AG08395 (cell line): ENCODE data around the gene GLIS1.

Experiments used
- DNase-seq: peaks from one replicate; pipeline ENCODE4 v3.0.0; 2012; ENCODE audit warnings: mixed read lengths, low spot score

Gene GLIS1

DNA sequence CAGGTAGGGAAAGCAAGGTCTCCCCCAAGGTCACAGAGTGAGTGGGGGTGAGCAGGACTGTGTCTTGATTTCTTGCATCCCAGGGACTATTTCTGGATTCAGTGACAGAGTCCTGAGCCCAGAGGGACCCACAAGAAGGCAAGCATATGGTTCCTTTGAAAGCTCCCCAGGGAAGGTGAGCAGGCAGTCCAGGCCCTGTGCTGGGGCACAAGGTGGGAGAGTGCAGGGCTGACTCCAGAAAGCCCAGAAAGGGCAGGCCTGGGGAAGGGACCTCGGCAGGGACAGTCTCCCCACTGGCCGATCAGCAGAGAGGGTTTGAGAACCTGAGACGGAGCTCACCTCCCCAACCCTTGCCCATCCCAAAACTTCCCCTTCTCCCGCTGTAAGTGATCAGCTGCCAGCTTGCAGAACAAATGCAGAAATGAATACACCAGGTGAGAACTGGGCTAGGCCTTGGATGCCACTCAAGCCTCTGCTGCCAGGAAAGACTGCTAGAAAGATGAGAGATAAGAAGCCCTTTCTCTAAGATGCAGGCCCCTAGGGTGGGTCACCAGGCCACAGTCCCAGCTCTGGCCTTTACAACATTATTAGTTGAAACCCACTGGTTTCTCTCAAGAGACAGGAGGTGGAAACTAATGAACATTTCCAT is 121.0 kb downstream of the GLIS1 start:
- no peak for DNase-seq

DNA sequence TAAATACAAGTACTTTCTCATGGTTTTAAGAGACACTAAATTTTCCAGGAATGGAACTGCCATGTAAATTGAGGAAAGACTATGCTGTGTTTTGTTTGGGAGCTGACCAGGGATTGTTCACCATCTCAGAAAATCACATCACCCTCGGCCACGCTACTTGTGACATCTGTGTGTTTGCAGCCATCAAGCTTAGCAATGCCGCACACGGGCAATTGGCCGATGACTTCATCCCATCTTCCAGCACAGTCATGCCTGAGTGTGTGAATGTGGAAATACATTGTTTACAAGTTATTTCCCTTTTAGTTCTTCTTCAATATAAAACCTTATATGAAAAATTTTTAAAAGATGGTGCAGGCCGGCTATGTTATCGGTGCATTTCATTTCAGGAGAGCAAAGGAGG is 121.6 kb downstream of the GLIS1 start:
- DNase-seq: no peak

DNA sequence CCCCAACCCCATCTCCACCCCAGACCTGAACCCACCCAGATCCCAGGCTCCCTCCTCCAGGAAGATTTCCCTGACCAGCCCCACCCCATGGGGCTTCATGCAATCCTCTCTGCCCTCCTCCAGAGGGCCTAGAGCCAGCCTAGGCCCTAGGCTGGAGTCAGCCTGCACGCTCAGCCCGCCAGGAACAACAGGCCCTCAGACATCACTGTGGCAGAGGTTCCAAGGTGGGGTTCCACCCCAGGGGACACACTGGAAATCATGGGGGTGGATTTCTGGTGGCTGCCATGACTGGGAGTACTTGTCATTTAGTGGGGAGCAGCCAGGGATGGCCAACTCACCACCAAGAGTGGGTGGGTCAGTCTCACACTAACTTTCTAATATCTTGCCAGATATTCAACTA is 122.0 kb downstream of the GLIS1 start:
- no peak for DNase-seq

DNA sequence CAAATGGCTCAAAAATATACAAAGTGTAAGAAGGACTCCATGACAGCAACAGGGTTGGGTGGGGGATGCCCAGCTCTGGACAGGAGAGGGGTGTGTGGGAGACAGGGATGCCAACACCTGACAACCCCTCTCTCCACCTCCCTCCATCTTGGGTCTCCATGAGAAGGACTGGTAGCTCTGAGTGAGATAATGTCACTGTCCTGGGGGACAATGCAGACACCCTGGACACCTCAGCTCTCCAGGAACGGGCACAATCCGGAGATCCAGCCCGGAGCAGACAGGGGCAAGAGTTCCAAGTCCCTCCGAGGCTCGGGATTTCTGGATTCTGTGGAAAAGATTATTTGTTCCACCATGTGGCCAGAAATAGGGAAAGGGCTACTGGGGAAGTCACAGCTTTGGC is 122.5 kb downstream of the GLIS1 start:
- no peak for DNase-seq

DNA sequence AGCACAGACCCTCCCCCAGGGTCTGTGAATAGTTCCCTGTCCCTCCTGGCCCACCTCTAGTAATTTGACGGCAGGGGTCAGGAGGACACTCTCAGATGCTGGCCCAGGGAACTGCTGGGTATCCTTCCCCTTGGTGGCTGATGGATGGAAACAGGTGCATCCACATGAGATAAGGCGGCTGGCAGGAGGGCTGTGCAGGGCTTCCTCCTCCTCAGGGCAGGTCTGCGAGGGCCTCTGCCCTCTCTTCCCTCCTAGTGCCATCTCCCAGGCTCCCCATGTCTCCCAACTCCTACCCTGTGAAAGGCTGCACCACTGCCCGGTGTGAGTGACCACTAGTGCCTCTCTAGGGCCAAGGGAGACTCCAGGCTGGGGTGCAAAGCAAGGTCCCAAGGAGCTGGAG is 123.9 kb downstream of the GLIS1 start:
- no peak for DNase-seq

DNA sequence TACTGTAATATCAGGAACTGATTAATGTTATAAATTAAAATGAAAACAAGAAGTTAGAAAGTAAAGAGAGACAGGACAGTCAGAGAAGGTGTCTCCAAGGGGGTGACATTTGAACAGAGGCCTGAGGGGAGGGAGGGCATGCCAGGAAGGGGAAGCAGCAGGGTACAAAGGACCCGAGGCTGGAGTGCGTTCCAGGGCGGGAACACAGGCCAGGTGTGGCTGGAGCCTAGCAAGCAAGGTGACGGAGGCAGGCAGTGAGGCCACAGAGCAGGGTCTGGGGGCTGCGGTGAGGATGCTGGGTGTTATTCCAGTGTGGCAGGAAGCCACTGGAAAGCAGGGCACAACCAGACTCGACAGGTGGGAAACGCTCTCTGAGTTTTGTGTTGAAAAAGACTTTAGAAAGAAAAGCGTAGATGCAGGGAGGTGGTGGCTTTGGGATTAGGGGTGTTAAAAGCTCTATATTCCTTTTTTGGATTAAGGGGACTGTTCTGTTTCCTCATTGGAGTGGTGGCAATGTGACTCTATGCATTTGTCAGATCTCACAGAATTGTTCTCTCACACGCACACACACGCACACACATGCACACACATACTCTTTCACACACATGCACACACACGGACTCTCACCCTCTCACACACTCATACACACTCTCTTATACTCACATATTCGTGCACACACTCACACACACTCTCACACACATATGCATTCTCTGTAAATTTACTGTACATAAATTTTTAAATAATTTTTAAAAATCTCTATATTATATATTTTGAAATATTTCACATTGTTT is 124.5 kb downstream of the GLIS1 start:
- no peak for DNase-seq

DNA sequence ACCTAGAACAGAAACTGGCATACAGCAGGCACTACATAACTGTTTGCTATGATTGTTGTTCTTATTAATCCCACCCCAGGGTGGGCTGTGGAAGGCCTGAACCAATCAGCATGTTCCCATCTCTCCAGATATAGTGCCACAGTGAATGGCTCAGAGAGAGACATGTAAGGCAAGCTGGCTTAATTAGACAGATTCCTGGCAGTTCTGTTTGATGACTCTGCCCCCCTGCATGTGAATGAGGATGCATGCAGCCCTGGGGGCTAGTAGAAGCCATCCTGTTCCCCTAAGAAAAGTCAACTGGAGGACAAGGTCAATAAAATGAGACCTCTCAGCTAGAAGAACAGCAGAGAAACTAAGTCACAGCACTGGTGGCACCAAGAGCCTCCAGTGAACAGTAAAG is 130.3 kb downstream of the GLIS1 start:
- no peak for DNase-seq

DNA sequence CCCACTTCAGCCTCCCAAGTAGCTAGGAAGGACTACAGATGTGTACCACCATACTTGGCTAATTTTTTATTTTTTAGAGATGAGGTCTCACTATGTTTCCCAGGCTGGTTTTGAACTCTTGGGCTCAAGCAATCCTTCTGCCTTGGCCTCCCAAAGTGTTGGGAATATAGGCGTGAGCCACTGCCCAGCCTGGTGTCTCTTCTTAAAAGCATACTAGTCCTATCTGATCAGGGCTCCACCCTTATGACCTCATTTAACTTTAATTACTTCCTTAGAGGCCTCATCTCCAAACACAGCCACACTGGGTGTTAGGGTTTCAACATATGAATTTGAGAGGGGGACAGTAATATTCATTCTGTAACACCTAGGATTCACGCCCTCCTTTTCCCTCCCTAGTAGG is 130.9 kb downstream of the GLIS1 start:
- DNase-seq: no peak

DNA sequence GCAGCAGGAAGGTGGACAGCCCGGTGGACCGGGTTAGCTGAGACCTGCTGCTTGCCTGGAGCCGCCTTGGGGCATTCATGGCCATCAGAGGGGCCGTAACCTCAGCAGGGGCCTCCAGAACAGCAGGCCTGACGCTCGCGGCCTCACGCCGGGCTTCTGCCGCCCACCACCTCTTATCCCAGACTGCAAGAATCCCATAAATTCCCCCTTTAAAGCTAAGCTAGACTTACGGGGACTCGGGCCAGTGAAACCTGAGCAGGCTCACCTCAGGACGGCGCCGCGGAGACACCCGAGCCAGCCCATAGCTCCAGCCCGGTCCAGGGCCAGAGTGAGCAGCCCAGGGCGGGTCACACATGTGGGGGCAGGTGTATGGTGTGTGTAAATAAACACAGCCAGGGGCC is 132.3 kb downstream of the GLIS1 start:
- DNase-seq: no peak

DNA sequence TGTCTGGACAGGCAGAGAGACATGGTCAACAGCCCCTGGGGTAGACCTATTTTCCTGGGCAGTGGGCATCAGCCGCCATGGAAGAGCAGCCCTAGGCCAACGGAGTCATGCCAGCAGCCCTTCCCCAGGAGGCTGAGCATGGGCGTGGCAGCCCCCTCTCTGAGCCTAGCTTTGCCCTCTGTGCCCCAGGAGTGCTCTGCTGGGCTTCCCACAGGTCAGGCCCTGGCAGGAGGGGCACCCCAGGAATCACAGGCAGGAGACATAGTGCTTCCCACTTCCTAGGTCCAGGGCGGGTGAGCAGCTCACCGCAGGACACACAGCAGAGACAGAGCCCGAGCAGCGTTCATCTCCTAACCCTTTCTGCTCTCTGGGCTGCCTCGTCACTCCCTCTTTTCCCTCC is 132.8 kb downstream of the GLIS1 start:
- no peak for DNase-seq

DNA sequence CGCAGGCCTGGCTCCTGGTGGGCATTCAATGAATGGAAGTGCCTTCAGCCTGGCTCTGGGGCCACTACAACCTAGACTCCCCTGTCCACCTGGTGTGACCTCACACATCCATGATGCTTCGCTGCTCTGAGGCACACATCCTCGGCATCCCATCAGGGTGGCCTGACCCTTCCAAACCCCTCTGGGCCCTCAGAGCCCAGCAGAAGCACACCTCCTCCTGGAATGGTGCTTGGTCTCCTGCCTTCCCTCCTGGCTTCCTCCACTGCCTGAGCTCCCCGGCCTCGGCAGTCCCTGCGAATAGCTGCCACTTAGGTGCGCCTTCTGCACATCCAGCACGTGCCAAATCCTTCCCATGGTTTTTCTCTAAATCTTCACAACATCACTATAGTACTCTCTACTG is 133.8 kb downstream of the GLIS1 start:
- DNase-seq: no peak

DNA sequence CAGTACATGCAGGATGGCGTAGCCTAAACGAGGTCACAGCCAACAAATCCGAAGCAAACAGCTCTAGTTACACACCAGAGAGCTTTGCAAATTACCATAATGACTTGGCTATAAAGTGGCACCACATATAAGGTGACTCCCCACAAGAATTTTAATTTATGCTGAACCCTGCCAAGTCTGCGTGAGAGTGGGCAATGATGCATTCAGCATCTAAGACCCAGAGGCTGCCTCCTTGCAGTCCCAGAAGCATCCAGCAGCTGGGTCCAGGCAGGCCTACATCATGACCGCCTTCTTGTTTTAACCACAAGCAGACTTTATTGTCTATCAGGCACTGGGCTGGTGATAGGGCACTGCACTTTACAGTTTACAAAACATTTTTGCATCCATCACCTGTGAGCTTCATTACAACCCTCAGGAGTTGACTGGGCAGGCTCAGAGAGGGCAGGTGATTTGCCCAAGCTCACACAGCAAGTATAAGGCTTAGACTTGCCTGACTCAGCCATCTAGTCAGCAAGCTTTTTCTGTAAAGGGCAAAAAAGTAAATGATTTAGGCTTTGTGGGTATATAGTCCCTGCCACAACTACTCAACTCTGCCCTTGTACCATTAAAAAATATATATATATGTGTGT is 134.6 kb downstream of the GLIS1 start:
- DNase-seq: no peak

DNA sequence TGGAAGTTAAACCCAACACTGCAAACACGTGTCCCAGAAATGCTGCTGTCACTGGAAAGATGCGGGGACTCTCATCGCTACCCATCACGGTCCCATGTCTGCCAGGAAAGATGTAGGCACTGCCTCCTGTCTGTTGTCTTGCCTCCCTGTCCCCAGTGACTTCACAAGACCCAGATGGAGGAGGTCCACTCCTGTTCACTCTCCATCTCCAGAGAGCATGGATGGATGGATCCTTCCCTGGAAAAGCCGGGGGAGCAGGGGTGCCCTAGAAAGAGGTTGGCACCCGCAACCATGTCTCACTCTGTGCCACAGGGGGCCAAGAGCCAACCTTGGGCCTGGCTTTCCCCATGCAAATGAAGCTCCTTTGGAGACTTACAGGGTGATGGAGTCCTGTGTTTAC is 135.5 kb downstream of the GLIS1 start:
- no peak for DNase-seq

DNA sequence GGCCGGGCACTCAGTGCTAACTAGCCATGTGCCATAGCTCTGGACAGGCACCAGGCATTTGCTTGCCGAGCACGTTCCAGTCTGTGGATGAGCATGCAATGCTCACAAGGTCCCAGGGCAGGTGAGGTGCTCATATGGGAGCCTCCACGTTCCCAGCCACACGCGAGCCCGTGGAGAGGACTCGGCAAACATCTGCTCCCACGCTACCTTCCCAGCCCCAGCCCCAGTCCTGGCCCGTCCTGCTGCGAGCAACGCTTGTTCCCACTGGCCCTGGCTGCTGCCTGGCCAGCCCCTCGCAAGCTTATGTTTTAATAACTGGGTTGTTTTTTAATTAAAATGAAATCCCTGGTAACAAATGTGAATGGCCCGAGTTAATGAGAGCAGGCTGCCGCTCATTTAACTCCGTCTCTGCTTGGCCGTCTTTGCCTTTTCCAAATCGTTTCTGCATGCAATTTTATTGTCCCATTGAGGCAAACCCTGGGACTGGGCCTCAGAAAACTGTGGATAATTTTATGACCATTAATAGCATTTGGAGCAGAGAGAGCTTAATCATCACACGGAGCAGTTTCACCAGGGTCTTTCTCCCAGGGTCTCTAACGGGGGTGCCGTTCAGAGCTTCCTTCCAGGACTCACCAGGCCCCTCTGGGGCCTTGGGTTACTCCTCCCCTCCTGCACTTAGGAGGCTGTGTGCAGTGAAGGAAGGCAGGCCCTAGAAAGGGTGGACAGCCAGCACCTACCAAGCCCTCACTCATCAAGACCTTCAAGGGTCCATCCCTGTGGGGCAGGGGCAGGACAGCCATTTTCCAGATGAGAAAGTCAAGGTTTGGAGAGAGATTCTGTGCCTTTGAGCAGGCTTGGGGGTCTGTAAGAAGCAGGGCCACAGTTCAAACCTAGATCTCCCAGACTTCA is 136.8 kb downstream of the GLIS1 start:
- DNase-seq: no peak

DNA sequence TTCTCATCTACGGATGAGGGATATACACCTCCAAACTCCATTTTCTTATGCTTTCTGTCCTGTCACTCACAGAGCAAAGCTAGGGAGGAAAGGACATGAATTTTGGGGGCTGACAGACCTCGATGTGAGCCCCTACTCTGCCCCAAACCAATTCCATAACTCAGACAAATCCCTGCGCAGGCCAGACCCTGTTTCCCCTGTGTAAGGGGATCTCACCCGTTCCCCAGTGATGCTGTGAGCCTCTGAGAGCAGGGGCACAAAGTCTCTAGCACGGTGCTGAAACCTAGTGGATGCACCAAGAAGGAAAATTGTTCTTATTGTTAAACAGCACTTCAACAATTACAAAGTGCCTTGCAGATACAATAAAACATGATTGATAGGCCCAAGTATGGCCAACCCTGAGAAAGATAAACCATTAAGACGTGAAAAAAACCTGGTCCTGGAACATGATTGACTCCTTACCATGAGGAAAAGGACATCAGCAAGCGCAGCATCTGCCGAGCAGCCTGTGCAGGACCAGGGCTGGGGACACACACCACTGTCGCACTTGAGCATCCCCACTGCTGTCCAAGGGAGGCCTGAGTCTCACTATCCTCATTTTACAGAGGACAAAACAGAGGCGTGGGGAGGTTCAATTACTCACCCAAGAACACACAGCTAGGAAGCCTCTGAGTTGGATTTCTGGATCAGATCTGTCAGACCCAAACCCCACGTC is 137.8 kb downstream of the GLIS1 start:
- no peak for DNase-seq

DNA sequence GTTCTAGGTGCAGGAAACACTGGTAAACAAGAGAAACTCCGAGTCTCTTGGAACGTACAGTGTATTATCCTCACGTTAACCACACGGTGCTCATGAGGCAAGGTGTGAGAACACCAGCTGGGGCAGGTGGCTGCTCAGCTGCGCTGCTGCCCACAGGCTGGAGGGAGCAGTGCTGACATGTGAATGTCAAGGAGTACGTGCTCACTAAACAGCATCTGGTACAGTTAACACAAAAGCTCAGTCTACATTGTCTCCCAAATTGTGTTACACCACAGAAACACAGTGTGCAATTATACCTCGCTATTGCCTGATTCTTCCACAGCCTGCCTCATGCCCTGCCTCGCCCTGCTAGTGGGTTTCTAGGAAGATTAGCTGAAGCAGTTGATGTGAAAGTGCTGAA is 138.4 kb downstream of the GLIS1 start:
- DNase-seq: no peak

DNA sequence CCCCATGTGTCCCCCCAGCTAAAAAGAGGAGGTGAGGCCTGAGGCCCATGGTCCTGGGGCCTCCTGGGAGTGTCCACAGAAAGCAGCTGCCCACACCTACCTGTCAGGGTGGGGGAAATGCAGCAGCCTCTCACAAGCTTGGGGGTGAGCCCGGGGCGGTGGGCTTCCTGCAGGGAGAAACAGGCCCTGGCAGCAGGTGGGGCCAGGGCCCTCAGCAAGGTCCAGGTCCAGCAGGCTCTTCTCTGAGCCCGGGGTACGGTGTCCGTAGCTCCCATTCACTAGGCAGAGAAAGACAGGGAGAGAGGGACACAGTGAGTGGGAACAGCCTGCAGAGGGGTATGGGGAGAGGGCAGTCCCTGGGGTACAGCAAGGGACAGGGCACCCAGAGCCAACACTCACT is 139.0 kb downstream of the GLIS1 start:
- DNase-seq: no peak

DNA sequence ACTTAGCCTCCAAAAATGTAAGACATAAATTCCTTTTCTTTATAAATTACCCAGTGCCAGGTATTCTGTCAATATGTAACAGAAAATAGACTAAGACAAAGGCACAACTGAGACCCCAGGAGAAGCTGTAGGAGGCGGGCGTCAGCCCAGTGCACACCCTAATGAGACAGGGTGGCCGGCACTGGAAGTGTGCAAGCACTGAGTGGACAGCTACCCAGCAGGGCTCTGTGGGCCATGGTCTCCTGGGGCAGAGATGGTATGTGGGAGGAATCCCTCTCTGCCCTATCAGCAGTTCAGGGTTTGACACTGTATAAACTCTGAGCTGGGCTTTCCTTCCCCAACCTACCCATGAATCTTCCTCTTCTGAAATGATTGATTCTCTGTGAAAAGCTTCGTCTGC is 139.5 kb downstream of the GLIS1 start:
- DNase-seq: no peak

DNA sequence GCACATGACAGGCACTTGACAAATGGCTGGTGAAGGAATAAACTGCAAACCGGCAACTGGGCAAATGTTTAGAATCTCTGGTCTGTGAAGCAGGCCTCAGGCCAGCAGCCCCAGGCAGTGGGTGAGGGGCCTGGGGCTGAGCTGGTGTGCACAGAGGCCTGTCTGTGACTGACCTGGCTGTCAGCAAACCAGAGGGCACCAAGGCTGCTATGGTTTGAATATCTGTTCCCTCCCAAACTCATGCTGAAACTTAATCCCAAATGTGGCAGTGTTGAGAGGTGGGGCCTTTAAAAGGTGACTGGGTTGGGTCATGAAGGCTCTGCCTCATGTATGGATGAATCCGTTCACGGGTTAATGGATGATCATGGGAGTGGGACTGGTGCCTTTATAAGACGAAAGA is 140.0 kb downstream of the GLIS1 start:
- no peak for DNase-seq

DNA sequence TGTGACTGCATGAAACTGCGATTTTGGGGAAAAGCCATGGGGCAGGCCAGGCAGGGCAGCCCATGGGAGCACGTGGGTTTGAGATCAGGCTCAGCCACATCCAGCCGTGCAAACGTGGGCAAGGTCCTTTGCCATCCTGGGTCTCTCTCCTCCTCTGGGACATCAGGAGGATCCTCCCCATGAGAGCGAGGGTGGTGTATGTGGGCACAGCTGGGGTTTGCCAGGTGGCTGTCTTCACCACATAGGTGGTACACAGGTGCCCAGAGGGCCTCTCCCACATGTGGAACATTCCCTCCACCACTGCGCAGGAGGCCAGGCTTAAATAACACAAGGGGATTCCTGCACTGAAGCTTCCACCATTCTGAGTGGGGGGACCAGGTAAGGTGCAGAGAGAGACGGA is 143.1 kb downstream of the GLIS1 start:
- no peak for DNase-seq

DNA sequence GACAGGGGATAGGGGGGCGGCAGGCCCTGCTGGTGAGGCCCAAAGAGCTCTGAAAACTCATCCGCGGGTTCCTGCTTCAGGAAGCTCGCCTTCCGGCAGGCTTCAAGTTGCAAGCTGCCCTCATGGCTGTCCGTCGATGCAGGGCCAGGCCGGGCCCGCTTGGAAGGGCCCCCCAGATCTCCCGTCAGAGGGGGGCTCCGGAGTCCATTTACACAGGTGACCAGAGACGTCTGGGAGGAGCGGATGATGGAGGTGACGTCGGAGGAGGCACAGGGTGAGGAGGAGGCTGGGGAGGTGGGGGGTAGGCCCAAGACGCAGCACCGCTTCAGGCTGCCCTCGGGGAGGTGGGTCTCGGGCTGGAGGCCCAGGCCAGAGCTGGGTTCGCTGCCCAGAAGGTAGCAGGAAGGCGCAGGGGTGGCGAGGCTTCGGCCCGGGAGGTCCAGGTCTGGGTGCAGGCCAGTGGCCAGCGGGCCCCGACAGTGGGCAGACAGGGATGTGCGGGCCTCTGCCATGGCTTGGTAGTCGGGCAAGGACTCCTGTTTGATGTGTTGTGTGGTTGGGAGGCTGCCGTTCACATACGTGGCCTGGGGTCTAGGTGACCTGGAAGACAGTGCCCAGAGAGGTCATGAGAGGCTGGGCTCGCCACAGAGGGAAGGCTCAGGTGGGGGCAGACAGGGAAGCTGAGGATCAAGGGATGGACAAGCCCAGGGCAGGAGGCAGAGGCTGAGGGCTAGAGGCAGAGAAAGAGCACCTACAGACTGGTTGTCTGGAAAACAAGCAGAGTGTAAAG is 144.4 kb downstream of the GLIS1 start:
- DNase-seq: no peak
